ENCODE results near the gene NUDT5.

Gene NUDT5

GRCh38 chr10:12162927-12163326, 32.8 kb downstream of the NUDT5 start:
- DNase-seq: no peak

- DNase-seq: no peak
Measured at GRCh38 chr10:12160664-12161063, 35.0 kb downstream of the NUDT5 start.

GRCh38 chr10:12158111-12158510, 37.6 kb downstream of the NUDT5 start:
- DNase-seq: no peak

- no peak for DNase-seq
Measured at GRCh38 chr10:12156367-12157123, 39.1 kb downstream of the NUDT5 start.

- no peak for DNase-seq
Measured at GRCh38 chr10:12154516-12154915, 41.2 kb downstream of the NUDT5 start.

GRCh38 chr10:12150163-12150562, 45.5 kb downstream of the NUDT5 start:
- DNase-seq: no peak

- no peak for DNase-seq
Measured at GRCh38 chr10:12144538-12144937, 51.2 kb downstream of the NUDT5 start.

- no peak for DNase-seq
Measured at GRCh38 chr10:12140038-12140437, 55.7 kb downstream of the NUDT5 start.

- DNase-seq: no peak
Measured at GRCh38 chr10:12135631-12136030, 60.1 kb downstream of the NUDT5 start.

GRCh38 chr10:12130237-12130872, 65.3 kb downstream of the NUDT5 start:
- DNase-seq: peak; percentile 9

- peak; percentile 99 for DNase-seq
Measured at GRCh38 chr10:12129222-12130111, 66.2 kb downstream of the NUDT5 start, which contains the start of gene SEC61A2. Gene SEC61A2 (plus strand): TSS chr10:12129677. CDS start chr10:12129788, 111 bp downstream.

- DNase-seq: no peak
Measured at GRCh38 chr10:12121673-12122072, 74.0 kb downstream of the NUDT5 start.

All from T-helper 9 cell (primary cell).